NCI-H748 treated with DMSO at 0.1 percent for 48 hours (cell line): ENCODE data around the gene NR1I3.
"Not testable (repeated sequence)": the region's sequence is repeated elsewhere in the genome, so short reads cannot be mapped to it uniquely, and the experiment has no call there.

ENCODE experiments used
- DNase-seq: peaks from one replicate; lab custom pipeline; 2025; lab: John Stamatoyannopoulos, UW

NR1I3 gene

GRCh38 chr1:161250100-161250499, 12.1 kb upstream of the NR1I3 start:
- not testable (repeated sequence) for DNase-seq

DNA sequence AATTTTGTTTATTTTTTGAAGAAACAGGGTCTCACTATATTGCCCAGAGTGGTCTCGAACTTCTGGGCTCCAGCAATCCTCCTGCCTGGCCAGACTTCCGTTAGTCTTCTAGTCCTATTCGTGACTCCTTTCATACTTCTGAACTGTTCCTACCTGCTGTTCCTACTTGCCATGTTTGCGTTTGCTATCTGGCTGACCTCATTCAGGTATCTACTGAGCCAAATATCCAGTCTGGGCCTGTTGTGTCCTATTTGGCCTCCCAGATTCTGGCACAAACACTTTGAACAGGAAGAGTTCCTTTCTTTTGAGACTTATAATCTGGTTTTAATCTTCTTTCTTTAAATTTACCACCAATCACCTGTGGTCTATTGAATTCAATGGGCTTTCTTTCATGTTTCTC, 6.9 kb upstream of the NR1I3 start:
- DNase-seq, result no peak

- no peak for DNase-seq
These were observed 4.3 kb upstream of the NR1I3 start for GRCh38 chr1:161242313-161242712.

GRCh38 chr1:161241682-161242081, 3.7 kb upstream of the NR1I3 start:
- DNase-seq, result no peak

GRCh38 chr1:161235957-161236775, 1.8 kb downstream of the NR1I3 start:
- no peak for DNase-seq

DNA sequence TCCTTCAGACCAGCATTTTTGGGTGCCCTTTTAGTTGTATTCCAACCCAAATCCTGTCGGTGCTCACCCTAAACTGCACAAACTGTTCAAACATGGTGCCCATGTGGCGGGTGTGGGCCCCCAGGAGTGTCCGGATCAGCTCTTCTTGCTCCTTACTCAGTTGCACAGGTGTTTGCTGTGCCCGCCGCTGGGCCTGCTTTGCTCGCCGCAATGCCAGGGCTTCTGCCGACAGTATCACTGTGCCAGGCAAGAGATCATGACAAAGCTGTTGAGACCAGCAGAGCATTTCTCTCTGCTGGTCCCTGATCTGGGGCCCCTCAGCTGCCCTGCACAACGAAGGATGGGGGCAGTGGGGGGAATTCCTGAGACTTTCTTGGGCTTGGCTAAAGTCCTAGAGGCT, 4.9 kb downstream of the NR1I3 start:
- DNase-seq, result no peak

- no peak for DNase-seq
These were observed 7.2 kb downstream of the NR1I3 start for GRCh38 chr1:161230762-161231161.

DNA sequence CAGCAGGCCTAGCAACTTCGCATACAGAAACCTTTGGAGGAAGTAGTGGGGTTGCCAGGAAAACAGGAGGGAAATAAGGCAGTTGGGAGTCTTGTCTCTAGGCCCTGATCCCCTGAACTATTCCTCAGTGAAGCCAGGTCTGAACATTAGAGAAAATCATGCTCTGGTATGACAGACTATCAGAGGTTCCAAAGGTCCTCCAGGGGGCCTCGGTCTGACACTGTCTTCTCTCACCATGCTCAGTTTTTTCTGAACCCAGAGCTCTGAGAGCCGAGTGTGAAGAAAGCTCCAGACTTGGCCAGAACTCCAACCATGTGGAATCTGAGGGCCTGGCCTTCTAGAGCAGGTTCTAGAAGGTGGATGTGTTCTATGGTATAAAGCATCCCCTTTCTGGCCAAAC, 8.1 kb downstream of the NR1I3 start:
- DNase-seq, result no peak

- DNase-seq, result no peak
These were observed 10.0 kb downstream of the NR1I3 start for GRCh38 chr1:161228032-161228431.

DNA sequence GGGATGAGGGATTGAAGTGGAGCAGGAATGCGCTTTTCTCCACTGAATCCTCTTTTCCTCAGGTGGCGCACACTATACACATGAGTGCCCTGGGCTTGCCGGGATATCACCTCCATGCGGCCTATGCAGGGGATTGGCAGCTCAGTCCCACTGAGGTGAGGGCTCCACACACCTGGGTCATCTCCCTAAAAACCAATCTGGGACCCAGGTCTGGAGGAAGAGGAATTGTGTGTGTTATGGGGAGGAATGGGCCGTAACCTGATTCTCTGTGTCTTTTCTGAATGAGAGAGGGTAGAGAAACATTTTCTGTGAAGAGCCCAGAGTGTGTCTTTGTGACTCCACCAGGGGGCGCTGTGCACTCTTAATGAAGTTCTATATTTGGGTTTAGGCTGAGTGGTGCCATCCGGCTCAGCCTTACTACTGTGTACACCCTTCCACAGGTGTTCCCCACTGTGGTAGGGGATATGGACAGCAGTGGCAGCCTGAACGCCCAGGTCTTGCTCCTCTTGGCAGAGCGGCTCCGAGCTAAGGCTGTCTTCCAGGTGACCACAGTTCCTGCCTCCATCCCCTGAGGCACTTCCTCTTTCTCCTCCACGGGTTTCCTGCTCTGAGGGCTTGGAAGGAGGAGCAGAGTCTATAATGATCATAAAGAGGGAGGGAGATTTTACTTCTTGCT, 10.7 kb downstream of the NR1I3 start:
- DNase-seq, result peak; percentile 72

DNA sequence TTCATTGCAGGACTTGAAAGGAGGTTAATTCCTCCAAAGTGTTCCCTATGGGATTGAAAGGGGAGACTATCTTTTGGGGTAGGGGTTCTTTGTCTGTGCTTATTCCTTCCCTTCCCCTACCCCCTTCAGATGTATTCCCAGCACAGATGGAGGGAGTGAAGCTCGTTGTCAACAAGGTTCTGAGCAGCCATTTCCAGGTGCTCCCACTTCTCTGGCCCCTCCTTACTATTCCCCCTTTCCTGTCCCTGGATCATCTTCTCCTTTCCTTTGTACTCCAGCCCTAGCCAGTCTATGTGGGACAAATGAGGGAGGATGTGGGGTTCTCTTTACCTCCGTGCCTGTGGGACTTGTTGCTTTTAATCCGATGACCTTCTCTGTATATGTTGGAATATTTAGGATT, 11.2 kb downstream of the NR1I3 start:
- no peak for DNase-seq

- no peak for DNase-seq
These were observed 11.7 kb downstream of the NR1I3 start for GRCh38 chr1:161226320-161226711.

GRCh38 chr1:161225534-161226319, 12.3 kb downstream of the NR1I3 start, which contains the start of gene TOMM40L:
Gene TOMM40L, plus strand, starts transcription at chr1:161226060. Its CDS starts 430 bp downstream, at chr1:161226490.
- peak; percentile 74 for DNase-seq

GRCh38 chr1:161225178-161225533, 12.8 kb downstream of the NR1I3 start:
- DNase-seq, result no peak

- DNase-seq, result not testable (repeated sequence)
These were observed 13.3 kb downstream of the NR1I3 start for GRCh38 chr1:161224695-161225087.

GRCh38 chr1:161223805-161224694, 14.0 kb downstream of the NR1I3 start:
- DNase-seq, result no peak

- DNase-seq, result no peak
These were observed 15.6 kb downstream of the NR1I3 start for GRCh38 chr1:161222175-161223019.

DNA sequence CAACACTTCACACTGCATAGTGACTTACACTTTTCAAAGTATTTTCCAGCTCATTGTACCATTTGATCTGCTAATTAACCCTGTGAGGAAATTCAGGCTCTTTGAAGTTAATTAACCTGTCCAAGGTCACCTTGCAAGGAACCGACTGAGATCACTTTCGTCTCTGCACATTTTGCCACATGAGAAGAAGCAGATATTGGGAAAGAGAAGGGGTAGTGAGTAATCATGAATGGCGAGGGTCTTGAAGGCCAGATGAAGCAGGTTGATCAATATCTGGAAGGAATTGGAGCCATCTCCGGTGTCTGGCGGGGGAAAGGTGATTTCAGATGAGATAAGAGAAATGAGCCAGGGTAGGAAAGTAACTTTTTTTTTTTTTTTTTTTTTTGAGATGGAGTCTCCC, 18.0 kb downstream of the NR1I3 start:
- DNase-seq, result no peak

- no peak for DNase-seq
These were observed 18.7 kb downstream of the NR1I3 start for GRCh38 chr1:161219078-161219892.
